K562 (cell line): Measurements from ENCODE around the gene HJV. TPM values are rescaled to one million over a fixed set of nuclear protein-coding genes. Genes with fewer than 3 reads are reported as not detected.

ENCODE experiments used
- AFF1 ChIP-seq, 2 experiments: fragments of 450-650 bp; IDR thresholded peaks; 2 replicates each; pipeline ENCODE4 v1.6.1; 2018; ENCODE audit warnings: mild to moderate bottlenecking in 2 of 2, low read depth in 1 of 2; ENCODE audit not compliant: partially characterized antibody in 2 of 2
- DACH1 ChIP-seq: fragments of 450-650 bp; IDR thresholded peaks from 2 replicates; pipeline ENCODE4 v1.6.1; 2018; ENCODE audit not compliant: partially characterized antibody
- DEAF1 ChIP-seq: fragments of 450-650 bp; formaldehyde crosslinking; IDR thresholded peaks from 2 replicates; pipeline ENCODE4 v1.4.0; 2020; ENCODE audit warnings: mild to moderate bottlenecking, moderate library complexity
- EP400 ChIP-seq: fragments of 450-650 bp; IDR thresholded peaks from 2 replicates; pipeline ENCODE4 v1.6.1; 2017; ENCODE audit warnings: antibody characterized with exemption, mild to moderate bottlenecking, moderate library complexity
- FOXP4 ChIP-seq: sonication (generic); formaldehyde crosslinking; IDR thresholded peaks from 2 replicates; pipeline ENCODE4 v1.8.0; 2022; ENCODE audit warnings: mild to moderate bottlenecking, missing genetic modification reagents, borderline replicate concordance
- KHSRP ChIP-seq: fragments of 450-650 bp; IDR thresholded peaks from 2 replicates; pipeline ENCODE4 v1.6.1; 2017
- NCOA6 ChIP-seq: fragments of 450-650 bp; IDR thresholded peaks from 2 replicates; pipeline ENCODE4 v1.6.1; 2017; ENCODE audit warnings: mild to moderate bottlenecking
- PHTF2 ChIP-seq: fragments of 250-450 bp; sonication (Bioruptor Pico); IDR thresholded peaks from 2 replicates; pipeline ENCODE4 v1.5.0; 2021; ENCODE audit warnings: mild to moderate bottlenecking
- SMAD4 ChIP-seq: fragments of 250-450 bp; sonication (Bioruptor Pico); conservative IDR thresholded peaks from 2 replicates; pipeline ENCODE4 v1.8.0; 2021; ENCODE audit warnings: inconsistent platforms, mild to moderate bottlenecking, moderate library complexity
- SRF ChIP-seq, 2 experiments: fragments of 250-450, 450-650 bp in 1 of 2; sonication (Bioruptor Pico) in 1 of 2; sonication (generic) in 1 of 2; formaldehyde crosslinking; IDR thresholded peaks; 2 replicates each; pipeline versions ENCODE4 v1.5.0 to v1.5.1; 2020 to 2022; ENCODE audit warnings: mild to moderate bottlenecking in 1 of 2, missing genetic modification reagents in 1 of 2
- THRB ChIP-seq: fragments of 450-650 bp; formaldehyde crosslinking; conservative IDR thresholded peaks from 2 replicates; pipeline ENCODE4 v1.4.0; 2022; ENCODE audit warnings: mild to moderate bottlenecking, missing genetic modification characterization
- ZBTB17 ChIP-seq: fragments of 450-650 bp; formaldehyde crosslinking; IDR thresholded peaks from 2 replicates; pipeline ENCODE4 v1.4.0; 2020; ENCODE audit warnings: mild to moderate bottlenecking
- ZNF143 ChIP-seq: sonication (generic); formaldehyde crosslinking; IDR thresholded peaks from 2 replicates; pipeline ENCODE4 v1.9.0; 2022; ENCODE audit warnings: mild to moderate bottlenecking, missing genetic modification reagents
- ZNF75A ChIP-seq: fragments of 450-650 bp; formaldehyde crosslinking; IDR thresholded peaks from 2 replicates; pipeline ENCODE4 v1.4.0; 2020; ENCODE audit warnings: mild to moderate bottlenecking
- polyA plus RNA-seq, 8 experiments: library from polyadenylated mRNA; depleted of rRNA in 4 of 8; stranded (reverse) in 5 of 8; unstranded in 3 of 8; fragments of >200 nt; fragmentation: Nextera tagmentation in 2 of 8; fragmentation: Illumina TruSeq in 1 of 8; extraction: Ambion mirVana in 2 of 8; extraction: Trizol in 1 of 8; gene quantifications; 2 replicates each; pipeline versions ENCODE4 v1.2.1 to v1.2.3, GENCODE V29; 2011 to 2014; ENCODE audit warnings: inconsistent platforms in 1 of 8, missing spikeins in 1 of 8
- total RNA-seq, 7 experiments: library from RNA; depleted of rRNA in 6 of 7; stranded (reverse); fragments of >200 nt in 6 of 7; fragmentation: Illumina TruSeq in 2 of 7; extraction: Trizol in 2 of 7; gene quantifications; 2 replicates each; pipeline versions ENCODE4 v1.2.1 to v1.2.3, GENCODE V29; 2011 to 2021; ENCODE audit warnings: low replicate concordance in 1 of 7
- TF ChIP-seq, protein P1 (sequence below): fragments of 250-450 bp; sonication (Bioruptor Pico); IDR thresholded peaks from 2 replicates; pipeline ENCODE4 v1.6.1; 2021; ENCODE audit warnings: mild to moderate bottlenecking

HJV gene
- total and polyA plus RNA-seq, 9 of the 15 experiments (the other 6 are each of a cell fraction or from before 2014, with no cell fraction given), result 1.0 to 6.6 (median 2.4) TPM

DNA sequence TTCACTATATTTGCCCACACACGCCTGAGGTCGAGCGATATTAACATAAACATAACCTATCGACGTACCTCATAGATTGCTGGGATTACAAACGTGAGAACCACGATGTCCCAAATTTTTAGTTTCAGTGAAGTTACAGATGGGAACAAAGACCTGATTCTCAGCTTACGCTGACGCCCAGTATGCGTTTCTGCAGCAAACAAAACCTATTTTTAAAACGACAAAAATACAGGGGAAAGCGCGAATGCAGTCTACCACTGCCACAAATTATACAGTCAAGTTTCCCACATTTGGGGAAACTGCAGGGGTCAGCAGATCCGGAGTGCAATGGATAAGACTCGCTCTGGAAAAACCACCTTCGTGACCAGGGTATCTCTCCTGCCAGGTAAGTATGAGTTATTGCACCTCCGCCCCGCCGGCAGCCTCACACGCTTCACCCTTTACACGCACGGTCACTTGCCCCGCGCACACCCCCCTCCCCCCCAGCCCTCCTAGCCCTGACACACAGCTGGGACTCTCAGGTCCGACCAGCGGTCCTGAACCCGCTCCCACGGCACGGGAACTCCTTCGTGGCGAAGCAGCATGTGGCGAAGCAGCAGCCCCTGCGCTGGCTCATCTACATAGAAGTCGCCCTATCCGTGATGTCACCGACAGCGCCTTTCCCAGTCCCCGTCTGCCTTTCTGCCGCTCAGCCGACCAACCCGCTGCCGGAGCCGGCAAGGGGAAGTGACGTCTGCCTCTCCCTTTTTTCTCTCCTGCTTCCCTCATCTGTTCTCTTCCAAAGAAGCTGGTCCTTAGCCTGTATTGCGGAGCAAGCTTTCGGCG is 30.5 kb upstream of the HJV start (continued):
- TF ChIP-seq AFF1 (IDR thresholded peaks at IDR 0.05; ENCODE audit: low read depth in 1 of 2, partially characterized antibody in 2 of 2) (peak; percentile 85 to 97), FOXP4 (CRISPR knock-in tag) (0 out of 2 replicates have a peak, but pooled peaks have one; percentile 40), SMAD4 (CRISPR knock-in tag) (peak; percentile 46; the same call in 1 of the 2 replicates), EP400 (peak; percentile 70), KHSRP (peak; percentile 87), SRF (CRISPR knock-in tag; IDR thresholded peaks at IDR 0.05) (peak; percentile 30 to 90; a peak in 3 of 4 replicates), DEAF1 (CRISPR knock-in tag) (peak; percentile 57), THRB (peak; percentile 100), DACH1 (peak; percentile 81), ZNF75A (CRISPR knock-in tag) (peak; percentile 73; the same call in 1 of the 2 replicates), ZBTB17 (CRISPR knock-in tag) (peak; percentile 94), PHTF2 (peak; percentile 94), ZNF143 (CRISPR knock-in tag) (peak; percentile 80), NCOA6 (peak; percentile 73; the same call in 1 of the 2 replicates)
- TF ChIP-seq, protein P1, sequence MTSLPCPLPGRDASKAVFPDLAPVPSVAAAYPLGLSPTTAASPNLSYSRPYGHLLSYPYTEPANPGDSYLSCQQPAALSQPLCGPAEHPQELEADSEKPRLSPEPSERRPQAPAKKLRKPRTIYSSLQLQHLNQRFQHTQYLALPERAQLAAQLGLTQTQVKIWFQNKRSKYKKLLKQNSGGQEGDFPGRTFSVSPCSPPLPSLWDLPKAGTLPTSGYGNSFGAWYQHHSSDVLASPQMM (CRISPR knock-in tag), result peak; percentile 94
